ENCODE measurements around the gene PDE7B.

PDE7B gene

GRCh38 chr6:136063096-136063495, 211.6 kb downstream of the PDE7B start:
- DNase-seq (ENCODE audit: low spot score) (no peak), FAIRE-seq (no peak)

- DNase-seq (ENCODE audit: low spot score) (peak; percentile 7), FAIRE-seq (no peak)
These were observed 214.5 kb downstream of the PDE7B start for GRCh38 chr6:136066005-136066404.

GRCh38 chr6:136067731-136068341, 216.3 kb downstream of the PDE7B start:
- FAIRE-seq (no peak), DNase-seq (ENCODE audit: low spot score) (peak; percentile 28)

- peak; percentile 28 for DNase-seq (ENCODE audit: low spot score)
These were observed 217.6 kb downstream of the PDE7B start for GRCh38 chr6:136069119-136069518.

GRCh38 chr6:136070815-136071214, 219.3 kb downstream of the PDE7B start:
- FAIRE-seq (no peak), DNase-seq (ENCODE audit: low spot score) (no peak)

More at GRCh38 chr6:136069119-136069518, 217.6 kb downstream of the PDE7B start:
- FAIRE-seq = peak; percentile 20

- FAIRE-seq (no peak), DNase-seq (ENCODE audit: low spot score) (no peak)
These were observed 221.2 kb downstream of the PDE7B start for GRCh38 chr6:136072691-136073090.

GRCh38 chr6:136073216-136073615, 221.7 kb downstream of the PDE7B start:
- DNase-seq (ENCODE audit: low spot score) (no peak), FAIRE-seq (no peak)

- no peak for FAIRE-seq
- no peak for DNase-seq (ENCODE audit: low spot score)
These were observed 225.0 kb downstream of the PDE7B start for GRCh38 chr6:136076496-136076895.

- DNase-seq (ENCODE audit: low spot score) (no peak), FAIRE-seq (no peak)
These were observed 226.5 kb downstream of the PDE7B start for GRCh38 chr6:136077834-136078576.

- DNase-seq (ENCODE audit: low spot score) (no peak), FAIRE-seq (no peak)
These were observed 228.4 kb downstream of the PDE7B start for GRCh38 chr6:136079701-136080565.

- DNase-seq (ENCODE audit: low spot score) = no peak
- no peak for FAIRE-seq
These were observed 232.0 kb downstream of the PDE7B start for GRCh38 chr6:136083540-136083939.

- FAIRE-seq (no peak), DNase-seq (ENCODE audit: low spot score) (no peak)
These were observed 232.9 kb downstream of the PDE7B start for GRCh38 chr6:136084403-136084802.

GRCh38 chr6:136085370-136086115, 234.0 kb downstream of the PDE7B start:
- DNase-seq (ENCODE audit: low spot score) = no peak
- no peak for FAIRE-seq

- FAIRE-seq (no peak), DNase-seq (ENCODE audit: low spot score) (no peak)
These were observed 235.2 kb downstream of the PDE7B start for GRCh38 chr6:136086686-136087085.

GRCh38 chr6:136087986-136088385, 236.5 kb downstream of the PDE7B start:
- FAIRE-seq = peak; percentile 32

GRCh38 chr6:136088693-136089092, 237.2 kb downstream of the PDE7B start:
- DNase-seq (ENCODE audit: low spot score) = no peak
- FAIRE-seq = no peak

More at GRCh38 chr6:136087986-136088385, 236.5 kb downstream of the PDE7B start:
- peak; percentile 16 for DNase-seq (ENCODE audit: low spot score)

- DNase-seq (ENCODE audit: low spot score) = no peak
- no peak for FAIRE-seq
These were observed 238.4 kb downstream of the PDE7B start for GRCh38 chr6:136089876-136090275.

GRCh38 chr6:136090929-136091328, 239.4 kb downstream of the PDE7B start:
- DNase-seq (ENCODE audit: low spot score) = no peak
- FAIRE-seq = no peak

GRCh38 chr6:136092897-136093296, 241.4 kb downstream of the PDE7B start:
- FAIRE-seq (no peak), DNase-seq (ENCODE audit: low spot score) (no peak)

- FAIRE-seq (no peak), DNase-seq (ENCODE audit: low spot score) (no peak)
These were observed 242.3 kb downstream of the PDE7B start for GRCh38 chr6:136093835-136094234.

GRCh38 chr6:136094812-136095211, 243.3 kb downstream of the PDE7B start:
- FAIRE-seq (no peak), DNase-seq (ENCODE audit: low spot score) (no peak)
